Middle frontal gyrus (tissue), 1 donor: ENCODE measurements around the gene PPFIA2.

Experiments used
- DNase-seq: peaks from one replicate; pipeline ENCODE4 v3.0.0-alpha.2; 2015; ENCODE audit warnings: low spot score; ENCODE audit errors: extremely low spot score

Gene PPFIA2

DNA sequence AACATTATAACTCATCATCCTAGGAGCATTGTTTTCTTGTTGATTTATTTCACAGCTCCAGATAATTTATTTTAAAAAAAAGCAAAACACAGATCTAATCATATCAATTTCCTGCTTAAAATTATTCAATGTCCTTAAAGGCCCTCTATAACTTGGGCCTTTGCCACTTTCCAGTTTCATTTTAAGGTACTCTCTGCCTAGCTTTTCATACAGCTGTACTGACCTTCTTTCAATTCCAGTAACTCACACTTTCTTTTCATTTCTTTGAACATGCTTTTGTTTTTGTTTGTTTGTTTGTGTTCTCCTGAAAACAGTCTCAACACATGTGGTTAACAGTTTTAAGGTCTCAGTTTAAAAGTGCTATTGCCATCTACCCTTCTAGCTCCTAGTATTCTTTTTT lies 399.4 kb downstream of the PPFIA2 start:
- DNase-seq = no peak

DNA sequence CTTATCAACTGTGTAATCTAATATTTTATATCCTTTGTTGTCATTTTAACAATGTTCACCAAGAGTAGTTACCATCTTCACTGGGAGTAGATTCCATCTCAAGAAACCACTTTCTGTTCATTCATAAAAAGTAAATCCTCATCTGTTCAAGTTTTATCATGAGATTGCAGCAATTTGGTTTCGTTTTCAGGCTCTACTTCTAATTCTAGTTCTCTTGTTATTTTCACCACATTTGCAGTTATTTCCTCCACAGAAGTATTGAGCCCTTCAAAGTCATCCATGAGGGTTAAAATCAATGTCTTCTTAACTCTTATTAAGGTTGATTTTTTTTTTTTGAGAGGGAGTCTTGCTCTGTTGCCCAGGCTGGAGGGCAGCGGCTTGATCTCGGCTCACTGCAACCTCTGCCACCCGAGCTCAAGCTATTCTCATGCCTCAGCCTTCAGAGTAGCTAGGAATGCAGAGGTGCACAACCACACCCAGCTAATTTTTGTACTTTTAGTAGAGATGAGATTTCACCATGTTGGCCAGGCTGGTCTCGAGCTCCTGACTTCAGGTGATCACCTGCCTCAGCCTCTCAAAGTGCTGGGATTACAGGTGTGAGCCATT lies 404.7 kb downstream of the PPFIA2 start:
- no peak for DNase-seq

DNA sequence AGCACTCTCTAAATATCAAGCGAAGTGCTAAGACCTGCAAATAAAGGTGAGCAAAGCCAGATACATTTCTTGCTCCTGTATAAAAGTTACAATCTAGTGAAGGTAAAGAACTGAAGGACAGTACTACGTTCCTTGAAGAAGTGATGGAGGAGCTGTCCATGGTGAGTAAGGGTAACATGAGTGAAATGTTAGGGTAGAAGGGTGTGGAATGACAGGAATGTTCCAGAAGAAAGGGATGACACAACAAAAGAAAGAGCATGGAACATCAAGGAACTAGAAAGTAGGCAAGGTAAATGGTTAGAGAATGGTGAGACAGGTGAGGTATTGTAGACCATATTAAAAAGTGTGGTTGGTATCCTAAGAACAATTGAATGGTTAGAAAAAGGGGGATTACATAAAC lies 408.8 kb downstream of the PPFIA2 start:
- DNase-seq = no peak

DNA sequence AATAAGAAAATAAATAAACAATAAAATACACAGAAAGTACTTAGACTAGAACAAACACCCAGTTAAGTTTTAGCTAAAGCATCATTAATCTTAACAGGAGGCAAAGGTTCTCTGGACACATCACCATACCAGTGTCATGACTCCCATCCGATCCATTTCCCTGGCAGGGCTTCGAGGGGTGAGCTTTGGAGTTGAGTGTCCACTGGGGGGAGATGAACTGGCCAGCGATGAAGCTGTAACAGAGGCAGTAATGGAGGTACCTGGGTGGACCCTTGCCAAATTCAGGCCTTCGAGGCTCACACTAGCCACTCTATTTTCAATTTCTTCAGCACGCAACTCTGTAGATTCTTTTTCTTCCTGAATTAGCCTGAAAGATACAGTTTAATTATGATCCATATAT lies 411.7 kb downstream of the PPFIA2 start:
- DNase-seq = no peak

DNA sequence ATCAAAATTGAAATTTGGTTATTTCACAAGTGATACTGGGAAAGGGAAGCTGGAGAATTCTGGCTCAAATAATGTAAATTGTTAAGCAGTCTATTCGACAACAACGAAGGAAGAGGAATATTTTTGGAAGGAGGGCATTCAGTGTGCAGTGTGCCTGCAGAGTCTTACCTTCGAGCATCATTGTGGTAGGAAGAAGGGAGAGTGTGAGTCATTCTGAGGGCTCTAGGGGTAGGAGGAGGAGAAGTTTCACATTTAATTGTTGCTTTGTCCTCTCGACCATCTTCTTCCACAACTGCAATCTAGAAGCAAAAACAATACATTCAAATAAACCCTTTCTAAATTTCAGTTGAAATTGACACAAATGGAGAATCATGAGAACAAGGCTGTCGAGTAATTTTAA lies 418.2 kb downstream of the PPFIA2 start:
- no peak for DNase-seq

DNA sequence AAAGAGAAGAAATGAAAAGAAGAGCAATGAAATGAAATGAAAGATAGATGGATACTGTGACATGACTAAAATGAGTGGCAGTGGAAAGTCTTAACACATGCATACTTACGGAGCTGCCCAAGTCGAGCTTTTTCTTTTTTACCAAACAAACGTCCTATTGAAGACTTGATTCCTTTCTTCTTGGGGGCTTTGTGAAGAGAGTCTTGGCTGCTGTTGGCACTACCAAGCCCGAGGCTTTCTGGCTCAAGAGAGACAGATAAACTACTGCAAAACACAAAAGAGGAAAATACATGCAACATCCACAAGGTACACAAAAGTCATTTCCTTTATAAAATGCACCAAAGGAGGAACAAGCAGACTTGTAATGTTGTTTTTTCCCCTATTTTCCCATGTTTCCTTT lies 420.1 kb downstream of the PPFIA2 start:
- DNase-seq = no peak

DNA sequence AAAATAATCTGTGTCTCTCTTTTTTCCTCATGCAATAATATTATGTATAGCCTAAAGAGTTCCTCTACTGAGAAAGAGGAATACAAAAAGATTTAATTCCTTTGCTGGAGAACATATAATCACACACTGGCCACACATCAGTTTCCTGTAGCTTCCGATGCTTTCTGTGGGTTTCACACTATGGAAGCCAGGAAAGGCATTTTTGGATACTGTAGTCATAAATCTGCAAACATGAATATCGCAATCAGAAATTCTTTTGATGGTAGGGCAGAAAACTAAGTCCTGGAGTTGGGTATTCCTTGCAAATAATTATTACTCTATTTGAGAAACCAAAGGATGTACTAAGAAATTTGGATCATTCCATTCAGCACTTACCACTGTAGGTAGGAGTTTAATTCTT lies 421.3 kb downstream of the PPFIA2 start:
- DNase-seq = no peak

DNA sequence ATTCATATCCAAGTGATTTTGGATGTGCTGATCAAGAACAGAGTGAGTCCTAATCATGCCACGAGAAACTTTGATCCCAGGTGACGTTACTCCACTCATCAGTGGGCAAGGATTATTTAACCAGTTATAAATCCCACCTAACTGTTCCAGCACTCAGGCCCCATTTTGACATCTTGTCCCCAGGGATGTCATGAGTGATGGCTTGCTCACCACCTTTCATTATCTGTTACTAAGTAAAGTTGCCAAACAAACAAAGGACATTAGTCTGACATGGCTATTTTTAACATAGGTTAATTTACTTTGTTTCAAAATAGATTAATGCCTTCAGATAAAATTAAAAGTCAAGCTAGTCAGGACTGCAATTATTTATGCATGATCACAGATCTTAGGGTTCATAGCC lies 425.3 kb downstream of the PPFIA2 start:
- no peak for DNase-seq

DNA sequence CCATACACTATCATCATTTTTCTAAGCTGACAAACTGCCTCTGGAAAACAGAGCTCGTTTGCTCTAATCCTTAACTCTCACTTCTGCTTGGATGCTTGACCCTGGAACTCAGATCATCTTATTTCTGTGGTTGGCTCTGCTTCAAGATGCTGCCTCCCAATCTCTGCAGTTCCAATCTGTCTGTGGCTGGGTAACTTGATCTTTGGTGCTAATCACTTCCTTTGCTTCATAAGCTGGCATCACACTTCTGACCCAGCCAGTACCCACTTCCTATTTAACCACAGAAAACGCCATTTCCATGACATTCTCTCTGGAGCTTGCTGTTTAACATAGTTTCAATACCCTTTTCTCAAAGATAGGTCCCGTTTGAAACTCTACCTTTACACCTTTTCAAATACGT lies 427.1 kb downstream of the PPFIA2 start:
- DNase-seq = no peak

DNA sequence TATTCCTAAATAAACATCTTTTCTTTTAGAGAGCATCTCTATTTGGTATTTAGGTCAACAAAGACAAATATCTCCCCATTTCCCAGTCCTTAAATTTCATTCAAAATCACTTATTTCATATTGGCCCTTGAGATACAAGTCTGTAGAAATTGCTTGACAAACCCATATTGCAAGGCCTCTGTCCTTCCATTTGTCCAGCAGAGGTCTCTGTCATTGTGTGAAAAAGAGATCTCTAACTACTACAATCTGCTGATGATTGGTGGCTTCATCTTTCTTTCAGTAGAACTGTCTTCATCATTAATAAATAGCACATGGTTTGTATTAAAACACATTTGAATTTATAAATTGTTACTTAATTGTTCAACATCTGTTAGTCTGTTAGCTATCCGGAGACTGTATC lies 428.7 kb downstream of the PPFIA2 start:
- no peak for DNase-seq

DNA sequence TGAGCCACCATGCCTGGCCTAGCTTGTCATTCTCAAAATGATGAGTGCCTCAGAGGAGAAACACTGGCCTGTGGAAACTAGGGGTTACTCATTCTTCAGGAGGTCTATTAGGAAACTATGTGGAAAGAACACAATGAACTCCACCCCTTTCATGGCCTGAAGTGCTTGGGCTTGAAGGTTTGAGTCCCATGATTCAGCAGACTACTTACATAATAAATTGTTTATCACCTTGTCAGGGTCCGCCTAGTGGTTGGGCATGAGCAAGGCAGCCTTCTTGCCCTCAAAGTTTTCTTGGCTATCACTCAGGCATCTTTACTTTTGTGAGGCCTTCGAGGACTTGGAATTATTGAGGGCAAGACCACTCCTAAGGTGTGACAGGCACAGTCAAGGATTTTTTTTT lies 430.1 kb downstream of the PPFIA2 start:
- no peak for DNase-seq

DNA sequence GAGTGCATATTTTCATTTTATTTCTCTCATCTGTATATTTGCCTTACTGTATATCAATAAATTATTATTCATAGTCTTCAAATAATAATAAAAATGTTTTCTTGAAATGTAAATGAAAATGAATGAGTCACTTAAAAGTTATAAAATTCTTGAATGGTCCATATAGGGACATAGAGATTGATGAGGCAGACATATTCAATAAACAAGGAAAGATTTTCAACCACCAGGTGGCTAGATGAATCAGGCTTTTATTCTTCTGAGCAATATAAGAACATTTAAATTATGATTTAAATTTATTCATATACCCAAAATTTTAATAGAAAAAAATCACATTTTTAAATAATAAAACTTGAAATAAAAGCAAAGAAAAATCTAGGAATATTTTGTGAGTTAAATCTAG lies 431.7 kb downstream of the PPFIA2 start:
- DNase-seq = no peak

DNA sequence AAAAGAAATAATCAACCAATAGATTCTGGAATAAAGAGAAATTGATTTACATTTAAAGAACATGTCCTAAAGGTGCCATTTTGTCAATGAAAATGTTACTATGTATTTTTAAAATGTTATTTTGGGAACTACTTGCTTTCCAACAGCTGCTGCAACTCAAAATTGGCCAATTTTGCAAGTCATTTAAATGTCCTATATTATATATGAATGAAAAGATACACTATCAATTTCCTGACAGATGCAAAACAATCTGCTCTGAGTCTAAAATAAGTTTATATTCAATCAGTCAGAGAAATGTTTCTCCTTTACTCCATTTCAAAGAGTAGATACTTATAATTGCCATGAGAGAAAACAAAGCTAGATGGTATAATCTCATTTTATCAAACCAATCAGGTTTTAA lies 434.1 kb downstream of the PPFIA2 start:
- DNase-seq = no peak

DNA sequence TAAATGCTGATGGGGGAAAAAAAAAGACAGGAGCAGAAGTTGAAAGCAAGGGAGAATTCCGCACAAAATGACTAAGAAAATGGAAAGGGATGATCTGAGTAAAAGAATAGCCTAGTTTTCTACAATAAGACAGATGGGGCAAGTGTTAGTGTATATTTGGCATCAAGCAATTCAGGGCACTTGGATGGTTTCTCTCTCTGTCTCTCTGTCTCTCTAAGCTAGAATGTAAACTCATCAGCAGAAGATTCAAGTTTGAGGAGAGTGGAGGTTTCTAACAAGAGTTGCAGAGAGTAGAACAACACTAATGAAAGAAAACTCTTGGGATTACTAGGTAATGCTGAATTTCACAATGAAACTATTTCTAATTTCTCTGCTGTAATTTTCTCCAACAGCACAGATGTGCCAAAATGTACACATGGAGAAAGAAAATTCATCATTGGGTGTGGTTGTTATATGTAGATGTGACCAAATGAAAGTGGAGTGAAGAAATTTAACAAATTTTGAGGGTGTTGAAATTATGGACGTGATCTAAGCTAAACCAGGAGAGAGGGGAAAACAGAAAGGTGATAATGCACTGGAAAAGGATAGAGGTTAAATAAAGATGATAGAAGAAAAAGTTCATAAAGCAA lies 444.1 kb downstream of the PPFIA2 start:
- no peak for DNase-seq

DNA sequence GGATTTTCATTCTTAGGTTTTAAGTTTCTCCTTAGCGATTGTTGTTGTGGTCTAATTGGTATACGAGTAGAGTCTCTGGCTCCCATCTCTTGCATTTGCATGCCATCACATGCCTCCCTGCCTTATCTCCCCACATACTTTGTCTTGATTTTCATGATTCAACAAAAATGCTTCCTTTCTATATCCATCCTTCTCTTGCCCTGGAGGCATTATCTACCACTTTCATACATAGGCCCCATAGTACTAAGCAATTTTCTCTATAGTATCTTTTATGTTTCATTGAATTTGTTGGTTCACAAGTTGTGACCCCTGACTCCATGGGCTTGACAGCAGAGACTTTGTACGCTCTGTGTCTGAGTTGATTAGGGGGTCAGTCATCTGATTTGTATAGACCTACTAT lies 455.2 kb downstream of the PPFIA2 start:
- DNase-seq = no peak

DNA sequence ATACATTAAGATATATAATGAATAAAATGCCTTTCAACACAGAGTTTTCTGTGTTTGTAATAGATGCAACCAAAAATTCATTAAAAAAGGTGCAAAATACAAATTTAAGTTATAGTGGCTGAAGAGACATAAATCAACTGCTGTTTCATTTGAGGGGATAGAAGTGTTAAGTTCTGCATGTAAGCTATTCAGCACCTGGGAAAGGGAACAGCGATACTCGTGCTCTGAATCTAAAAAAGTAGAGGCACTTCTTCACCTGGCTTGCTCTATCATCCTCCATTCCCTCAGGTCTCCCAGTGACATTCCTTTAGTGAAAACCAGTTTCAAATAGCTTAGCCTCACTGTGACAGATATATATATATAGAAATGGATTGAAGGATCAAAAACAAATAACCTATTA lies 458.7 kb downstream of the PPFIA2 start:
- DNase-seq = no peak

DNA sequence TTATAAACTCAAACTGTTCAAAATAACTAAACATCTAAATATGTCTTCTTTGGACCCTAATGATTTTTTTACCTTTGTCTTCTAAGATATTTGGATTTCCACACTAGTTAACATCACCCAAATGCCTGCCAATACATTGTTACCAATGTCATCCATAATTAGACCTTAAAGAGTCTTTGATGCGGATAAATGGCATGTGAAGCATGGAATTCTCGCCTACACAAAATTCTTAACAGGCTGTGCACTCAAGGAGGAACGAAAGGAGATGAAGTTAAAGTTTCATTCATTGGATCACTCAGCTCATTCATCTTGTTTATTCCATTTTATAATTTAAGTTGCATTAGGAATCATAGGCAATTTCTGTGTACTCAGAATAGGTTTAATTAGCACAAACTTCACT lies 461.5 kb downstream of the PPFIA2 start:
- no peak for DNase-seq

DNA sequence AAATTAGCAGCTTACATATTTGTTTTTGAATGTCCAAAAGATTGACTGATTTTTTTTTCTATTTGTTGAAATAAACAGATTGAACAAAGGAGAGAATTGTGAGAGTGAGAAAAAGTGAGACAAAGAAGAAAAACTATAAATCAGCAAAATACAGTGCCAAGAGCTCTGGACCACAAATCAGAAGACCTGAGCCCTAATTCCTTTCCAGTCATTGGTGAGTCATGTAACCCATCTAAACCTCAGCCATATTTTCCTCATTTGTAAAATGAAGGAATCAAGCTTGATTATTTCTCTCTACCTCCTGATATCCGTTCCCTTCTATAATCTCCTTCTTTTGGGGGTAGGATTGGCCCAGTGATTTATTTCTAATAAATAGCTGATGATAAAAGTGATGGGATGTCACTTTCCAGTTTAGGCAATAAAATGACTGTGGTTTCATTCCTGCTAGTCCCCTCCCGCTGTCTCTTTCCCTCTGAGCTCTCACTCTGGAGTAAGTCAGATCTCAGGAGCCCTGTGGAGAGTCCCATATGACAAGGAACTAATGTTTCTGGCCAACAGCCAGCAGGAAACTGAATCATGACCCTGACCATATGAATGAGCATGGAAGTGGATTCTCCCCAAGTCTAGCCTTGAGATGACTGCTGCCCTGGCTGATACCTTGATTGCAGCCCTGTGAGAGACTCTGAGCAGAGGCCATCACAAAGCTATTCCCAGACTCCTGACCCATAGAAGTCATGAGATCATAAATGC lies 462.4 kb downstream of the PPFIA2 start:
- DNase-seq = no peak

DNA sequence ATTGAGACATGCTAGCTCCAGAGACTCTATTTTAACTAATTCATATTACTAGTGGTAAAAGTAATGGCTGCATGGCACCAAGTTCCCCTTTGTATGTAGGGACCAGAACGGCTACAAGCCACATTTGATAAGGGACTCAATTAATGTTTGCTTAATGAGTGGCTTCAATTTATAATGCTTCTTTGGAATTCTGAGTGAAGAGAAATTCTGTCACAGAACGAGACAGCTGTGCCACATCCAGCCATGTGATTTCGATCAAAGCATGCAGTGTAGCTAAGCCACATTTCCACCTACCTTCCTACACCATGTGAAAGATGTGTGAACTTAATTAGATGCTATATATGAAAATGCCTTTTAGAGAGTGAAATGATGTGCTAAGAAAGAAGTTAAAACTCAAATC lies 463.9 kb downstream of the PPFIA2 start:
- no peak for DNase-seq

DNA sequence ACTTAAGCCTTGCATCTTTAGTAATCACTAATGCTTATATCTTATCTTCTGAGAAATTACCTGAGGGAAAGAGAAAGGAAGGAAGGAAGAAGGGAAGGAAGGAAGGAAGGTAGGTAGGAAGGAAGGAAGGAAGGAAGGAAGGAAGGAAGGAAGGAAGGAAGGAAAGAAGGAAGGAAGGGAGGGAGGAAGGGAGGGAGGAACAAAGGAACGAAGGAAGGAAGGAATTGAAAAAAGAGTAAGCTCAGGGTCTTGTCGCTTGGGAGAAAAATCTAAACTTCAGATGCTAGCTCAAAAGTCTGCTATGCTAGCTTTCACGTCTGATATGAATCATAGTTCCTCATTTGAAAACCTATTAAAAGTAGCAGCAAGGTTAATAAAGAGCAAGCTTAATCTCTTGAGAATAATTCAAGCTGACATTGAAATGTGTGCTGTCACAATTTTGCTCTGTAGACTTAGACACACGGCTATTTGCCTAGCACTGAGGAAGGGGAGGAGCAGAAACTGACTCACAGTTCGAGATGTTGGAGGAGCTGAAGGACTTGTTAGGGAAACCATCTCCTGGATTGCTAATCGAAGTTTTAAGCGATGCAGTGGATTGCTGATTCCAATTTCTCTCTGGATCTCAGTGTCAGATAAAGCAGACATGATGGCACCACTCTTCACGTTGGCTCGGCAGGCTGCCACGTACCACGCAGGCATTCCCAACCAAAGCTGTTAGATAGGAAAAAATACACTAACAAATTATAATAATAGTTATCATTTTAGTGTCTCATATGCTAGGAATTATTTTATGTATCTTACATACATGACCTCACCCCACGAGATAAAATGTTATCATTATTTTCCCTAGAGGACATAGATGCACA lies 464.6 kb downstream of the PPFIA2 start:
- no peak for DNase-seq

DNA sequence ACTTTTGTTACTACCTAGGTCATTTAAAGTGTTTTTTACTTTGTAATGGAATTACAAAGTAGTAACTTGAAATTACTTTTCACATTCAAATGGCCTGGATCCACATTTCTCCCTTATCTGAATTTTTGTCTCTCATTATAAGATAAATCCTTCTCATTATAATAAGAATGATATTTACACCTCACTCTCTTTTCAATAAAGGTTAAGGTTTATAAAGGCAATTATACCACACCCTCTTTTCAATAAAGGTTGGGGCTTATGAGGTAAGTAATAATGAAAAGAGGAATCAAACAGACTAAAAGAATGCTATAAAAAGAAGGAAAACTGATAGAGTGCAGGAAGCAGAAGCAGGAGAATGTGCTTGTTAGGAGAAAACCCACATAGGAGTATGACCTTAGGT lies 470.5 kb downstream of the PPFIA2 start:
- no peak for DNase-seq

DNA sequence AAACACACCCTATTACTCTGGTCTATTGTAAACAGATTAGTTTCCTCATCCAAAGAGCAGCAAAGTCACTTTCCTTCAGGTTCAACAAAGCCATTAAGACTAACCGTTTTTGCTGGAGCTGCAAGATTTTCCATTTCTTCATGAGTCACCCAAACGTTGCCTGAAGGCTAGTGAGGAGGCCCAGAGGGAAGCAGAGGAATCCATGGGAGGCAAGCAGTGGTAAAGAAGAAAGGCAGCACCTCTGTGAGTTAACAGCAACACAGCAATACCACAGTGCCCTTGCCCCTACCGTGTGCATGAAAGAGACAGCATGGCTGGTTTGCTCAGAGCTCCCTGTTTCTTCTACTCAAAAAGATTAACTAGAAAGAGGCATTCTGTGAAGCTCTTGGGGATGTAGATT lies 475.0 kb downstream of the PPFIA2 start:
- DNase-seq = no peak
